H1 (cell line): Measurements from ENCODE around the gene RELB. TPM values are rescaled to one million over a fixed set of nuclear protein-coding genes. Genes with fewer than 3 reads are reported as not detected.

ENCODE experiments used
- ASH2L ChIP-seq: fragments of 200-600, 300-600 bp; sonication (generic); IDR thresholded peaks from one replicate; pipeline ENCODE4 v1.7.1; 2017; ENCODE audit warnings: low read length
- BACH1 ChIP-seq: IDR thresholded peaks from 2 replicates; pipeline ENCODE4 v1.6.1; 2012; ENCODE audit warnings: low read length, improper control_type of control experiment
- EP300 ChIP-seq, 2 experiments: IDR thresholded peaks; 1 replicate in 1 of 2; 2 replicates in 1 of 2; pipeline ENCODE4 v1.6.1; 2011 to 2012; ENCODE audit warnings: low read depth in 2 of 2, low read length in 2 of 2, mild to moderate bottlenecking in 2 of 2, borderline replicate concordance in 1 of 2, inconsistent platforms in 1 of 2, moderate library complexity in 1 of 2
- RFX5 ChIP-seq: IDR thresholded peaks from 2 replicates; pipeline ENCODE4 v1.6.1; 2011; ENCODE audit warnings: low read depth, low read length, improper control_type of control experiment, borderline replicate concordance
- RXRA ChIP-seq: IDR thresholded peaks from 2 replicates; pipeline ENCODE4 v1.6.1; 2011; ENCODE audit warnings: low read depth, mild to moderate bottlenecking, low read length, moderate library complexity; ENCODE audit not compliant: insufficient read depth
- TCF12 ChIP-seq: IDR thresholded peaks from 2 replicates; pipeline ENCODE4 v1.6.1; 2011; ENCODE audit warnings: low read depth, mild to moderate bottlenecking, low read length
- polyA plus RNA-seq, 7 experiments: library from polyadenylated mRNA; depleted of rRNA in 3 of 7; stranded (reverse) in 5 of 7; unstranded in 2 of 7; fragments of >200 nt in 5 of 7; fragments of 200-250 nt in 2 of 7; gene quantifications; 1 replicate in 5 of 7; 2 replicates in 1 of 7; 4 replicates in 1 of 7; pipeline versions ENCODE4 v1.2.1 to v1.2.3, GENCODE V29; 2011 to 2013; ENCODE audit warnings: missing spikeins in 2 of 7, mixed read lengths in 2 of 7
- total RNA-seq: library from RNA; stranded (reverse); fragmentation: NEBNext Ultra II Directional; extraction: Animal tissue kit (Norgen Biotek cat#: 25700); gene quantifications from 2 replicates; pipeline ENCODE4 v1.2.1, GENCODE V29; 2021

Gene RELB
- total and polyA plus RNA-seq, 2 of the 8 experiments (the other 6 are each of a cell fraction or from before 2014, with no cell fraction given): 10.0 to 13.1 TPM

DNA sequence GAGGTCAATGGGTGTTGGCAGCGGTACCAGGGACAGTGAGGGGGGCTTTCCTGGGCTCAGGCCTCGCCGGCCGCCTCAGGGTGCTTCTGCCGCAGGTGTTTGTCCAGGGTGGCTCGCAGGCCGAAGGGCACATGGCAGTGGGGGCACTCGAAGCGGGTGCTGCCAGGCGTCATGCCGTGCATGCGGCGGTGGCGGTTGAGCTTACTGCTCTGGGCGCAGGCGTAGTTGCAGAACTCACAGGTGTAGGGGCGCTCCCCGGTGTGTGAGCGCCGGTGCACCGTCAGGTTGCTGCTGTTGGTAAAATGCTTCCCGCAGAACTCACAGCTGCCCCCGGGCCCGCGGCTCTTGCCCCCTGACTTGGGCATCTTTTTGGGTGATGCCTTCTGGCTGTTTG is 70.3 kb downstream of the RELB start (continued):
- TF ChIP-seq TCF12 (no peak), RFX5 (no peak), EP300 (IDR thresholded peaks at IDR 0.05; ENCODE audit: borderline replicate concordance in 1 of 2, low read depth in 2 of 2, low read length in 2 of 2) (no peak), RXRA (no peak), ASH2L (no peak), BACH1 (no peak)
- TF ChIP-seq, all 59 proteins: peak for 0
